Measurements from ENCODE around the gene TNNC2. TPM values are rescaled to one million over a fixed set of nuclear protein-coding genes. Genes with fewer than 3 reads are reported as not detected.

TNNC2 gene
- total RNA-seq, 1 experiment from 2014 or later = 4.6 TPM

DNA sequence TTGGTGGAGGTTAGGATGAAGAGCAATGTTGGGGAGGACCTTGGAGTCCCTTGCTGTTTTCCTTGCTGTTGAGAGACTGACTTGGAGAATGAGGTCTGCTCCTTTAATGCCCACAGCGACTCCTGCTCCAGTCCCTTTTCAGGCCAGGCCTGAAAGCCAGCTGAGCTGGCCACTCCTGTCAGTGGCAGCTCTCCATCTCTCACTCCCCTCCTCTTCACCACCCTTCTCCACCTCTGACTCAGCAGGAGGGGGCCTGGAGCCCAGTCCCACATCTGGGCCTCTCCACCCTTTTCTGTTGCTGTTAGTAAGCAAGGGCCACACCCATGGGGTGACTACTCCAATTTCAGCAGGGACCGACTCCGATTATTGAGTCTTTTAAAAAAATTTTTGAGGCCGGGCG lies 8.7 kb upstream of the TNNC2 start:
- no peak overlapping the region for H4K91ac ChIP-seq (ENCODE audit: insufficient read length, low read depth, low read length)
- H3K4ac ChIP-seq (ENCODE audit: low read depth, low read length) = no peak overlapping the region
- H3K4me3 Mint-ChIP-seq = peak overlapping the region; percentile 21 to 66; a peak in 2 of 5 replicates
- H3K27me3 ChIP-seq (ENCODE audit: insufficient read depth, low read length) = no peaks in the 10 kb centered on the region
- no peak for DNase-seq
- peaks cover 11% of the 10 kb centered on the region for H3K23me2 ChIP-seq (ENCODE audit: insufficient read length, low read depth, low read length, poor library complexity, severe bottlenecking)
- no peak overlapping the region for H2BK20ac ChIP-seq (ENCODE audit: low read depth, low read length, poor library complexity, severe bottlenecking)
- no peak overlapping the region for H3K14ac ChIP-seq (ENCODE audit: insufficient read depth, low read length)
- H3K4me2 ChIP-seq (ENCODE audit: insufficient read depth, insufficient read length, low read length) = no peak overlapping the region
- no peaks in the 10 kb centered on the region for H3K79me2 ChIP-seq (ENCODE audit: insufficient read depth, low read length)
- no peak for TF ChIP-seq CTCF (conservative IDR thresholded peaks at IDR 0.05)
- H3K9me3 Mint-ChIP-seq = no peaks in the 10 kb centered on the region
- no peak overlapping the region for H3K23ac ChIP-seq (ENCODE audit: insufficient read length, low read depth, low read length)
- H3K9me3 ChIP-seq (ENCODE audit: control insufficient read depth, low read depth, low read length) = no peaks in the 10 kb centered on the region
- no peak overlapping the region for H4K5ac ChIP-seq (ENCODE audit: insufficient read length, low read depth, low read length)
- no peak overlapping the region for H2BK15ac ChIP-seq (ENCODE audit: low read depth, low read length)
- peaks cover 5% of the 10 kb centered on the region for H3K79me1 ChIP-seq (ENCODE audit: insufficient read depth, low read depth, low read length, poor library complexity, severe bottlenecking)
- H2BK12ac ChIP-seq (ENCODE audit: insufficient read length, low read depth, low read length) = no peak overlapping the region
- no CpG with 5 or more reads among the region's 5 CpGs for WGBS (ENCODE audit: extremely low coverage, insufficient read length, low lambda C conversion rate)
- no peak overlapping the region for H2AFZ ChIP-seq (ENCODE audit: low read length)
- no peaks in the 10 kb centered on the region for H4K20me1 ChIP-seq (ENCODE audit: control insufficient read depth, insufficient read depth, insufficient read length)
- H4K8ac ChIP-seq (replicated peaks; ENCODE audit: insufficient read length, low read depth, low read length) = no peak overlapping the region
- peaks cover 22 to 23% of the 10 kb centered on the region in 2 experiments for H3K4me1 Mint-ChIP-seq
- no peak overlapping the region for H3K9ac ChIP-seq (ENCODE audit: extremely low read depth, insufficient read length, low read length)
- no peak overlapping the region for H2BK120ac ChIP-seq (ENCODE audit: low read depth, low read length, poor library complexity, severe bottlenecking)
- H3K27ac Mint-ChIP-seq = no peak overlapping the region
- no peak overlapping the region for H2BK5ac ChIP-seq (ENCODE audit: insufficient read length, low read length)
- H3K36me3 Mint-ChIP-seq (ENCODE audit: insufficient read depth in 1 of 3, low read depth in 3 of 3) = peaks cover 2 to 34% (median 29%) of the 10 kb centered on the region in 3 experiments; a peak in 6 of 7 replicates
- H3T11ph ChIP-seq (ENCODE audit: low read length) = no peak overlapping the region
- no peak overlapping the region for H3K27ac ChIP-seq (ENCODE audit: insufficient read length, low read depth, low read length)
- H3K18ac ChIP-seq (ENCODE audit: insufficient read length, low read depth, low read length) = no peak overlapping the region
- no peak overlapping the region for H2AK5ac ChIP-seq (ENCODE audit: insufficient read length, low read length)
- H3K4me1 ChIP-seq (ENCODE audit: insufficient read depth, low read length) = peaks cover 4% of the 10 kb centered on the region; the same call in 1 of the 2 replicates
- H3K56ac ChIP-seq (ENCODE audit: insufficient read length, low read depth, low read length) = no peak overlapping the region
- no peaks in the 10 kb centered on the region for H3K27me3 Mint-ChIP-seq (ENCODE audit: low read depth)

Data from H9 (cell line).